Measurements from ENCODE around the gene C20orf202.

The C20orf202 gene

DNA sequence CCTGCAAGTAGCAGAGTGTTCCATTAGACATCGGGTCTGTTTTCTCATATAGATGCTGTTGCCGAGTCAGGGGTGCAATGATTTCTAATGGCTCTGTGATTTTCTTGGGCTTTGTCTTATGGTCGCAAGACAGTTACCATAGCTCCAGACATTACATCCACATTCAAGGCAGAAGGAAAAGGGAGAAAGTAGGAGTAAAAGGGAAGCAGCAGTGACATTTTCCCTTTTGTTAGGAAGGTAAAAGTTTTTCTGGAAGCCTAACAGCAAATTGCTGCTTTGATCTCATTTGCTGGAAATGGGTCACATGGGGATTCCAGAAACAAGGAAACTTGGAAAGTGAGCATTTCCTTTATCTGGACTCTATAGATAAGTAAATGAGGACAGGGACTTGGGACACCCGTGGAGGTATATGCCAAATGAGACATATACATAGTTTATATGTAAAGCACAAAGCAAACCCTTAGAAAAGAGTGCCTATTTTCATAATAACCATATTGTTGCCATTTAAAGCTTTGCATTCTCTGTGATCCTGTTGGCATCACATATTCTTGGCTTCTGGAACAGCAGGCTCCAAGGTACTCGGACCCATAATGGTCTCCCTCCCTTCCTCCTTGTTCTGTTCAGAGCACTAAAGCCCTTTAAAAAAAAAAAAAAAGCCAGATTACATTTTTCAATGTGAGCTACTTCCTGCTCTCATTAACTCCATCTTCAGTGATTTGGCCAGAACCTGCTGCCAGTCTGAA, at the start of gene C20orf202:
C20orf202 (plus strand) TSS at position 693 of the 743 bp plus-strand sequence. CDS start 132 bp downstream, outside the sequence.
- DNase-seq, result no peak

DNA sequence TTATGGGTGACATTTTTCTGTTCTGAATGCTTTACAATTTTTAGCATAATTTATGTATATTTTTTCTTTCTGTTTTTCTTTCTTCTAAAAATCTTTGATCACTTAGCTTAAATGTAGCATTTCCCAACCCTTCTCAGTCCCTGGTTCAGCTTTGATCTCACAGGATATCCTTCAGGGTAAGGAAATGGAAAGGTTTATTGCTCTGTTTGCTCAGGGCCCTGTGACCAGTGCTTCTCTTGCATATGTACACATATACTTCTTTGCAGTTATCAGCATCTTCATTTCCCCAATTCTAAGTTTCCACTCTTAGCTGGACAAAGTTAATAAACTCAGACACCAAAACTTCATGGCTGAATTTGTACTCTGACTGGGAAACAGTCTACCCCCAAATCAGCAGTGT, 49.0 kb upstream of the C20orf202 start:
- DNase-seq, result no peak

DNA sequence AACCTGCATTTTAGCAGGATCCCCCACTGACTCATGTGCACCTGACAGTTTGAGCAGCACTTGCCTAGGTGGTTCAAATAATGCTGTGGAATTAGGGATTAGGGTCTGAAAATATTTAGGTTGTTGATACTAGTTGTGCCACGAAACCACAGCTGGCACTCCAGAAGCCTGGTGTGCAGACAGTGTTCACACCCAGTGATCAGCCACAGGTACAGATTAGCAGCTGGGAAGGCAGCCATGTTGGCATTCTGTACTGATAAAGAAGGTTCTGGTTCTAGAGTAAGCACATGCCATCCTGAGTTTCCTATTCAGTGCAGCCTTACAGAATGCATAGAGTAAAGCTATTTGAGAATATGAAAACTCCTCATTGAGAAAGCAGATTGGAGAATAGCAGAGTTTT, 48.6 kb upstream of the C20orf202 start:
- DNase-seq, result no peak

GRCh38 chr20:1155342-1155741, 47.9 kb upstream of the C20orf202 start:
- DNase-seq, result no peak

- DNase-seq, result no peak
Observed at GRCh38 chr20:1160496-1160895, 42.8 kb upstream of the C20orf202 start.

- no peak for DNase-seq
Observed at GRCh38 chr20:1160991-1161390, 42.3 kb upstream of the C20orf202 start.

DNA sequence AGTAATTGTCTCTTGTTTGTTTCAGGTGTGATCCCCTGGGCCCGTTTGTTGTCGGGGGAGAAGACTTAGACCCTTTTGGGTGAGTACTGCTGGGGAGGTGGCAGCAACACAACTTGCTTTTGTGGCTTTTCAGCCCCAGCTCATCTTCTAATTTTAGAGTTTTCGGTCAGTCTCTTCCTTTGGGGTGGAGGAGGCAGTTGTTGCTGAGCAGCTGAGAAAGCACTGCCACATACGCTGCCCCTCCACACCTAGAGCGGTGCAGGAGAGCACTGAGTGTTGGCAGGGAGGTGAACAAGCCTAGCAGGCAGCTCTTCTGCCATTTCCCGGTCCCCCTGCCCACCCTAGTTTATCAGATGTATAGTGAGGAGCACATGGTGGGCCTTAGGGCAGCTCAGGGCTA, 40.1 kb upstream of the C20orf202 start:
- no peak for DNase-seq

GRCh38 chr20:1163653-1164052, 39.6 kb upstream of the C20orf202 start:
- no peak for DNase-seq

GRCh38 chr20:1164871-1165270, 38.4 kb upstream of the C20orf202 start:
- DNase-seq, result no peak

DNA sequence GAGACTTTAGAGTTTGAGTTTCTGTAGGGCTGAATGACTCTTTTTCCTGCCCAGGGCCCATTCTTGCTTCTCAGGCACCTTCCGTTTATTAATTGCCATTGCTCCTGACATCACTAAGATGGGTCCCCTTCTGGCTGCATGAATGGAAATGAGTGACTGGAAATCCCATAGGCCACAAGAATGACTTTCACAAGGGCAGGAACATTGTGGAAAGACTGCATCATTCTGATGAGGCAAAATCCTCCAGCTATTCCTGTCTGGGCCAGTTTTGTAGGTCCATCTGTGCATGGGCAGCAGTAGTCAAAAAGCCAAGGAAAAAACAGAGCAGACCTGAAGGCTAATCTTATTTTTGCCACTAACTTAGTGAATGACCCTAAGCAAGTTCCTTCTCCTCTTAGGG, 37.7 kb upstream of the C20orf202 start:
- no peak for DNase-seq

DNA sequence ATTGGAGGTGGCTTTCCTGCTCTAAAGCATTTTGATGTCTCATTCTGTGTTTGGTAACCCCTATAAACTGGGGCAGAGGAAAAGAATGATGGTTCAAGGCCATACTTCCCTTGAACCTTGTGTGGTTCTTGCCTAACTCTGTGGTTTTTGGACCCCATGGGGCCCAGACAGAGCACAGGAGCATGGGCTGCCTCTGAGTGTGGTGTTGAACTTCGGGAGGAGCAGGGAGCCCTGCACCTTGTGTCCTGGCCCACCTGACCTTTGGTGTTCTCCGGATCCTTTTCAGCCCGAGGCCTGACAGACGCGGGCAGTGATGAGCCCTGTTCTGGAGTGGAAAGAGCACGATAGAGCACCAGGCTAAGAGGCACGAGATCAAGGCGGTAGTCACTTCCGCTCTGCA, 37.3 kb upstream of the C20orf202 start:
- DNase-seq, result no peak

GRCh38 chr20:1166948-1167720, 36.1 kb upstream of the C20orf202 start:
- DNase-seq, result no peak

- DNase-seq, result no peak
Observed at GRCh38 chr20:1169224-1169623, 34.0 kb upstream of the C20orf202 start.

GRCh38 chr20:1171461-1172093, 31.7 kb upstream of the C20orf202 start:
- DNase-seq, result no peak

- no peak for DNase-seq
Observed at GRCh38 chr20:1173698-1174097, 29.6 kb upstream of the C20orf202 start.

DNA sequence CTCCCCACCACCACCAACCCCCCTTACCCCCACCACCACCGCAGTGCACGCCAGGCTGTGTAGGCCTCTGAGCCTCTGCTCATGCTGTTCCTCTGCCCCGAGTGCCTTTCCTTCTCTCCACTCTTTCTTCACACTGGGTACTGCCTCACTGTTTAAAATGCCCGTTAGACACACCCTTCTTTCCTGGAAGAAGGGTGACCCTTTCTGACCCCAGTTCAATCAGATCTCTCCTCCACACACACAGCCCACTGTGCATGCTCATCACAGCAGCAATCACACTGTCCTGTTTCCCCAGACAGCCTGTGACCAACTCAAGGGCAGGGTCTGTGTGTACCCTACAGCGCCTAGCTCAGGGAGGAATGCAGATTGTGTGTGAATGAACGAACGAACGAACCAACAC, 28.5 kb upstream of the C20orf202 start:
- DNase-seq, result no peak

- DNase-seq, result no peak
Observed at GRCh38 chr20:1177680-1178079, 25.6 kb upstream of the C20orf202 start.

GRCh38 chr20:1178103-1178502, 25.2 kb upstream of the C20orf202 start:
- DNase-seq, result no peak

- DNase-seq, result no peak
Observed at GRCh38 chr20:1178623-1179022, 24.6 kb upstream of the C20orf202 start.

- no peak for DNase-seq
Observed at GRCh38 chr20:1180949-1181348, 22.3 kb upstream of the C20orf202 start.

- no peak for DNase-seq
Observed at GRCh38 chr20:1182106-1182505, 21.1 kb upstream of the C20orf202 start.

DNA sequence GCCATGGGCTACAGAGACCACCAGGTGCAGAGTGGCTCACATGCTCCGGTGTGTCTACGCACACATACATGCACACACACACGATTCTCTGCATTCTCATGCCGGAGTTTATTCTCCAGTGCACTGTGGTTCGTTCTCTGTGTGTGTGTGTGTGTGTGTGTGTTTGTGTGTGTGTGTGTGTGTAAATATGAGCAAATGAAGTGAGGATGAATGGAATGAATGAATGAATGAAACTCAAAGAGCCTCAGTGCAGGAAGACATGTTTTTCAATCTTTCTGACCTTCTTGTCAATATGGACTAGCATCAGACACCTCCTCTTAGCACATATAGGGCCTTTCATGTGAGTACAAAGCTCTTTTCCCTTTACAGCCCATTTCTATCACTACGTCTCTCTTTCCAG, 20.1 kb upstream of the C20orf202 start:
- no peak for DNase-seq

- DNase-seq, result no peak
Observed at GRCh38 chr20:1184260-1184637, 19.0 kb upstream of the C20orf202 start.
